ENCODE data around the gene DNAAF8.

DNAAF8 gene

DNA sequence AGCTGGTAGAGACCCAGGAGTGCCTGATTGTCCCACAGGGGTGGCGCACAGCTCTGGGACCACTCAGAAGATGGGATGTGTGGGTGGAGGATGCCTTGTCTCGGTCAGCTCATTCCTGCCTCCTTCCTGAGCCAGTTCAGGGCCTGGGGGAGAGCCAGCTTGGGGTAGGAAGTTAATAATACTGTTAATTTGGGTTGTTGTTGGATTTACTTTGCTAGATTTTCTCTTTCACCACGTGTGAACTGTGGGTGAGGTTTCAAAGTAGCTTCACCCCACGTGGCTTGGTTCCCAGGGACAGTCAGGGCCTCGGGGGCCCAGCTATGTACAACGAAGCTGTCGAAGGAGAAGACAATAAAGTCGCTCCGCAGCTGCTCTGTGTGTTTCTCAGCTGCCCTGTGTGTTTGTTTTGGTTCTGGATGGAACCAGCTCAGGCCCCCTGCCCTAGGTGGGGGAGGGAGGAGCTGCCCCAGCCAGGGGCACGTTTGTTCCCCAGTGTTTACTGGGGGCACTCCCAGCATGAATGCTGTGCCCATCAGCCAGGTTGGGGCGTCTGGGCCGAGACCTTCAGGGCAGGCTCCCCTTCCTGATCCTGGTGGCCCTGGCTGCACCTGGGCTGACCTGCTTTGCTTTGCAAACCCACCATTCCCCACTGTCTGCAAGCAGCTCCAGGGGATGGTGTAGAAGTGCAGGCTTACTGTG is 38.7 kb upstream of the DNAAF8 start:
- no peak for DNase-seq

DNA sequence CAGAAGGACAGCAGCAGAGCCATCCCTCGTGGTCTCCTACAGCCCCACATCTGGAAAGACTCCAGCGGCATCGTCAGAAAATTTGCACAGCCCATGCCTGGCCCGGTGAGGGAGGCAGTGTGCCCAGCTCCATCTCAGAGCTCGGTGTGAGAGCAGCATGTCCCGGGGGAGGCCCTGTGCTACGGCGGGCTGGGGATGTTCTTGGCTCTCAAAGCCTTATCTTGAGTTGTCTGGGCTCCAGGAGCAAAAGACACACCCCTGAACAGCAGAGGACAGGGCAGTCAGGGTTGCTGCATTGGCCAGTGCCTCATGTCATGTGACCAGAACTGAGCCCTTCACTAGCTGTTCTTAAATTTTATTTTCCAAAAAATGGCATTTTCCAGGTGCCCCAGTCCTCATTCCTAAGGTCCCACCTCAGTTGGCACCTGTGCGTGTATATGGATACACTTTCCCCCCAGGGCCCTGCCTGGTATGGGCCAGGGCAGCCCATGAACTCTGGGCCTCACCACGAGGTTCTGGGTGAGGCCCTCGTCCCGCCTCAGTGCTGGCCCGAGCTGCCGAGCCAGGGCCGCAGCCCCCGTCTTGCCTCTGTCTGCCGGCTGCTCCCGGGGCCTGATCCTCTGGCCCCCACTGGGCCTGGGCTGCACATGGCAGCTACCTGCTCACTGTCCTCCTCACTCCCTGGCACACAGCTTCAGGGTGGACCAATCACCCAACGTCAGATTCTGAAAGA is 38.0 kb upstream of the DNAAF8 start:
- DNase-seq, result no peak

DNA sequence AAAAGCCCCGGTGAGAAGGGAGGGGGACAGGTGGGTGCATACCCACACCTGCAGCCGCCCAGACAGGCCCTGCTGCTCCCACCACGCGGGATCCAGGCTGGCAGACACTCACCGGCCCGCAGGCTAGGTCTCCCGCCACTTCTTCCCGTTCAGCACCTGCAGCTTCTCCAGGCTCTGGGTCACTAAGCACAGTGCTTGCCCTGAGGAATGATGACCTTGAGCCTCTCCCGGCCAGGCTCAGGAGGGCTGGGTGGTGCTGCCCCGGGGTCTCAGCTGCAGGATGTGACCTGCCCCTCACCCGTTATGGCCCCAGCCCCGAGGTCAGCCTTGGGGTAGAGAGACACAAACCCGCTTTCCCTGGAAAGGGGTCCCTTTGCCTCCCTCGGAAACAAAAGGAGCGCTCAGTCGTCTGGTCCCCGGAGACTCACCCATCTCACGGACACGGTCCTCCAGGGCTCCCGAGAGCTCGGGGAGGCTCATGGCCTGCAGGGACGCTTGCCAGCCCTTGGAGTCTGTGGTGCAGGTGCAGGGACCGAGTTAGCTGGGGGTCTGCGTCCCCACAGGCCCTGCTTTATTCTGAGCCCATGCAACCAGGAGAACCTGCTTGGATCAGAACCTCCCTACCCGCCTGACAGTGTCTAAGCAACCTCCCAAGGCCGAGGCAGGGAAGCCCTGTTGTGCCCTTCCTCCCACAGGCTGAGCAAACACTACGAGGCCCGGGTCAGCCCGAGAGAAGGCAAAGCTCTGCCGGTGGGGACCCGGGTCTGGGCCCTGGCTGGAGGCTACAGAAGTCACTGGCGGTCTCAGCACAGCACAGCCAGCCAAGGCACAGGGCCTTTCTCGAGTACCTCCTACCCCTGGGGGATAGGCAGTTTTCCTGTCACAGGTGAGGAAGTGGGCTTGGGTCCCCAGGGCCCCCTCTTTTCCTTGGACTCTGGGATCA is 37.2 kb upstream of the DNAAF8 start:
- DNase-seq, result no peak

DNA sequence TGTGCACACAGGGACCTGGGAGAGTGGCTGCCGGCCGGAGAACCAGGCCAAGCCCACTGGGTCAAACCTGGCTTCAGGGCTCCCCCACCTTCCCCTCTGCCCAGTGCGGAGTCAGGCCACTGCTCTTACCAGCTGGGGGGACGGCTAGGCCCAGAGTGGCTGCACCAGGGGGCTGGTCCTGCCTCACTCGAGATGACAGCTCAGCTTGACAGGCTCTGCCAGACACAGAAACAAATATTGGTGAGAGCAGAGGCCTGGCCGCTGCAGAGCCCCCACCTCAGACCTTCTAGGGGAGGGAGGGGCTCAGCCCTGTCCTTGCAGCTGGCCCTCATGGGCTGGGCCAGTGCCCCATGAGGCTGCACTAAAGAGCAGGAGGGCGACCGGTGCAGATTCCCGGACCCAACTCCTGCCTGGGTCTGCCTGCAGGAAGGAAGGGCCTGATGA is 36.5 kb upstream of the DNAAF8 start:
- DNase-seq, result no peak

DNA sequence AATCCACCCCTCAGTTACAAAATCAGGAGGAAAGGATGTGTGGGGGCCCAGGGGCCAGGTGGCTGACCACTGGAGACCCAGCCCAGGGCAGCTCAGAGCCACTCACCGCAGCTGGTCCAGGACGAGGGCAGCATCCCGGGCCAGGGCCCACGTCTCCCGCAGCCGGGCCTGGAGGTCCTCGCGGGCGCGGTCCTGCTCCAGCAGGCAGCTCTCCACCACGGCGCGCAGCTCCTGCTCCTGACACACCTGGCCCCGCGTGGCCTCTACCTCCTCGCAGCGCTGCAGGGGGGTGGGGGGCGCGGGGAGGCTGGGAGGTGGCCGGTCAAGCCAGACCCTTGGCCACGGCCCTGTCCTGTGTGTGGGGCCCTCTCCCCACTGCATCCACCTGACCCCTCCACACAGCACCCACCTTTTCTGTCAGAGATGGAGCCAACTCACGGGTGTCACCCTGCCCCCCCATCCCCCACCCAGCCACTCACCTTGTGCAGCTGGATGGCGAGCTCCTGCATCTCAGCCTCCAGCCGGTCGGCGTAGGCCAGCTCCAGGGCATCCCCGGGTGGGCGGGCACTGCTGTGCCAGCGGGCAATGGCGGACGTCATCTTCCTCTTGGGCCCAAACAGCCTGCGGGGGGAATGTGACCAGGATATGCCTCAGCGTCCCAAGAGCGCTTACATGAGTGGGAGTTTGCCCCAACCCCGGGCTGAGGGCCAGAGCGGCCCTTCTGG is 35.9 kb upstream of the DNAAF8 start:
- DNase-seq, result no peak

DNA sequence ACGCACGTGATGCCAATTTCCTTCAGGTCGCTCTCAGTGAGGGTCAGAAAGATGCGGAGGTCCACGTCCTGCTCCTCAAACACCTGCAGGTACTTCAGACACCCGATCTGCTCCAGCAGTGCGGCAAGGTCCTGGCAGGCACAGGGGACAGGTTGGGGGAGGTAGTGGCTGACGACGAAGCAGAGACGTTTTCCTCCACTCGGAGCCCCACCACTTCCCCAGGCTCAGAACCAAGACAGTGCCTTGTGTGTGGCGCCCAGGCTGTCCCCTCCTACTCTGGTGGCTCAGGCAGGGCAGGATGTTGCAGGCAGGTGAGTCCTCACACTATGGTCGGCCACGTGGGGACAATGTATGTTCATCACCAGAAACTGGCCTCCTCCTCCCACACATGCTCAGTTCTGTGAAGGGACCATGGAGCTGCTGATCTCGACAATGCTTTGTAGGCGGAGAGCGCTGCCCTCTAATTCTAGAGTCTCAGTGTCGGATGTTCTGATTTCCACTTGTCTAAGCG is 35.2 kb upstream of the DNAAF8 start:
- DNase-seq, result no peak

DNA sequence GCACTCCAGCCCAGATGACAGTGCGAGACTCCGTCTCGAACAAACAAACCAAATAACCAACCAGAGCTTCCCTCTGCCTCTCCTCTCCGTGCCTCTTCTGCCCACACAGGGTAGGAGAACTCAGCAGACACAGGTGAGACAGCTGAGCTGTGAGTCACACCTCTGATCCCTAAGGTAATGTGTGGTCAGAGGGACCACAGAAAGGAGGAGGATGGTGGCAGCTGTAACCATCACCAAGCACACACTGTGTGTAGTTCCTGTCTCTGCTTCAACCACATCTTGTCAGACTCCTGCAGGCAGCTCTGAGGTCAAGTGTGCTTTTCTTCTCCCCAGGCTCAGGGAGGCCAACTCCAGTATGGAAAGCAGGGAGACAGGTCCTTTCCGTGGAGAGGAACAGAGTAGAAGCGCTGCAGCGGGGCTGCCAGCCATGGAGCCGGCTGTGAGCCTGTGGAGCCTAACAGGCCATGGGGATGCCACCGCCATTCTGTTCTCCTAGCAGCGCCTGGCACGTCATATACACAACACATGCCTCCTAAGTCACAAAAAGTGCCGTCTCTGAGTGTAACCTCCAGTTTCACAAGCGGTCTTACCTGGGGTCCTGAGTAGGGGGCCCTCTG is 33.8 kb upstream of the DNAAF8 start:
- DNase-seq, result no peak

DNA sequence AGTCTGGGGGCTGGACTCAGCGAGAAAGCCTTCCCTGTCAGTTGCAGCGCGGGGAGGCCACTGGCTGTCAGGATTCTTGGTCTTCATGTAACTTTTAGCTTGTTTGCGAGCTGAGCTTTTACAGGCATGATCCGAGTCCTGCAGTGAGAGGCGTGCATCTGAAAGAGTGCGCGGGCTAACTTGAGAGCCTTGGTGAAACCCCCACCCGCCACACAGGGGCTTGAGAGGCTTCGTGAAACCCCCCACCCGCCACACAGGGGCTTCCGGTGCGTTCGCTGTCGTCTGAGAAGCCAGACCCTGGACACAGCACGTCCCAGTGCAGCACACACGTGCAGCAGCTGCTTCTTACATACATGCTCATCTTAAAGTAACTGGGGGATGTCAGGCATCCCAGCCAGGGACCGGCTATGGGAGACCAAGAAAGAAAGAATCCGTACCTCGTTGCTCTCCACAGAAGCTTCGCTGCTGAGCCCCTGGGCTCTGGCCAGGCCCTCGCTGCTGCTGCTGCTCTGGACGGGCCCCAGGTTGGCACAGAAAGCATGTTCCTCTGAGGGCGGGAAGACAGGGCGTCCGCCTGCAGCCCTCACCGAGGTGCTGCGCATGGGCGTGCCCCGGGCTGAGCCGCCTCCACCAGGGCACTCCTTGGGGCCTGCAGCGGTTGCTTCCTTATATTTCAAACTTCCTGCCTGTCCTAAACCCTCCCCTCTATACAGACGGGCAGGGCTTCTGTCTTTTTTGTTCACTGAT is 33.2 kb upstream of the DNAAF8 start:
- DNase-seq, result no peak

DNA sequence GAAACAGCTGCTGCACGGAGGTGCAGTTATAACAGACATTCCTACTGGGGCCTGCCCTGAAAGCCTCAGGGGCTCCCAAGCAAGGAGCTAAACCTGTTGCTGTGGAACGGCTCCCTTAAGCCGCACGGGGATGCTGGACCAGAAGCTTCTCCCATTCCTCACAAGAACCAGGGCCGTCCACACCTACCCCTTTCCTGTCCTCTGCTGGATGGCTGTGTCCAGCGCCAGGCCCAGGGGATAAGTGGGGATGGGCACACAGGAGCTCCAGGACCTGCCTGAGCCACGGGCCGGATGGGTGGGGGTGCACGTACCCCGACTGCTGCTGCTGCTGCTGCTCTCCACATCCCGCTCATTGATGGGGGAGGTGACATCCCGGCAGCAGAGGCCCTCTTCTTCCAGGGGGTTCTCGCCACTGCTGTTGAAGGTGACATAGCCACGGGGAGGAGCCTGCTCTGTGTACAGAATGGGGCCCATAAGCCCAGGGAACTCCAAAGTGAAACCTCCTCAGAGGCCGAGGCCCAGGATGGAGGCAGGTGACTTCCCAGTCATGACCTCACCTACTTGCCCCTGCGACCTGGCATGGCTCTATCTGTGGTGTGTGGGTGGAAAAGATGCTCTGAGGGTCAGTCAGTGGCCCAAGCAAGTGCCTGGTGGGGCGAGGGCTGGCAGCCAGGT is 32.4 kb upstream of the DNAAF8 start:
- no peak for DNase-seq

DNA sequence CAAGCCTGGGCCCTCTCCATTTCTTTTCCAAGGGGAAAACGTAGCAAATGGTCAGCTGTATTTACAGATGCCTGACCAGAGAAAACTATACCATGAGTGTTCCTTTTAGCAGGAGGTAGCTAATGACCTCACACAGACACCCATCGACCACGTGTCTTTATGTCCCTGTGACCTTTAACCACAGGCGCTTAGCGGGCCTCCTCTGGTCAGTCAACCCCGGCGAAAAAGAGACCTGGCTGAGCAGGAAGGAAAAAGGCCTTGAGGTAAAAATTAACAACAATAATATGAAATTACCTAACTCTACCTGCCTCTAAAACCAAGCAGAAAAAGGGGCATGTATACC is 31.9 kb upstream of the DNAAF8 start:
- no peak for DNase-seq

DNA sequence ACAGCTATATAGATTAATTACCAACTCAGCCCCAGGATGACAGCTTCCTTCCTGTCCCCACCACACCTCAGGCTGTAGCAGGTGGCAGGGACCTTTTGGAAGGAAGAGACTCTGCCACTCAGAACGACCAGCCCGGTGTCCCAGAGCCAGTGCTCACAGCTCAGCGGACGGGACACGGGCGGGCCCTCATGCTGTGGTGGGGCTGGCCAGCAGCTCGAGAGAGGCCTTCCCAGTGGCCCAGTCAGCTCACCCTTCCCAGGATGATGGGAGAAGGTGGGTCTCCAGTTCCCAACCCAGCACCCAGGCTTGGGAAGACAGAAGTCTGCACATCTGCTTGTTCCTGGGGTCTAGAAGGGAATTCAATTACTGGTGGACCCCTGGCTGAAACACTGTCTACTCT is 30.4 kb upstream of the DNAAF8 start:
- DNase-seq, result no peak

DNA sequence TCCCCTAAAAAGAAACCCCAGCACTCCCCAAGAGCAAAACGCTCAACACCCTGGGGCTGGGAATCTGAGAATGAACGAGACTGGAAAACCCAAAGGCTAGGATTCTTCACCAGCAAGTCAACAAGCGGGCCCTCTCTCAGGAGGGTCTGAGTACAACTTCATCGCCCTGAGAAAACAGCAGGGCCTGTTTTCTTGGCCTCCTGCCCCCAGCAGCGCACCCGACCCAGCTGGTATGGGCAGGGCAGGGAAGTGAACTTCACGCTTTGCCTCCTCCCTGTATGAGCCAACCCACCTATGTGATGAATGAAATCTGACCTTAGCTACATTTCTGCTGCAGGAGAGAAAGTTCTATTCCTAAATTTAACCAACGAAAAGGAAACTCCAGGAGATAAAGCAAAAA is 29.8 kb upstream of the DNAAF8 start:
- no peak for DNase-seq

DNA sequence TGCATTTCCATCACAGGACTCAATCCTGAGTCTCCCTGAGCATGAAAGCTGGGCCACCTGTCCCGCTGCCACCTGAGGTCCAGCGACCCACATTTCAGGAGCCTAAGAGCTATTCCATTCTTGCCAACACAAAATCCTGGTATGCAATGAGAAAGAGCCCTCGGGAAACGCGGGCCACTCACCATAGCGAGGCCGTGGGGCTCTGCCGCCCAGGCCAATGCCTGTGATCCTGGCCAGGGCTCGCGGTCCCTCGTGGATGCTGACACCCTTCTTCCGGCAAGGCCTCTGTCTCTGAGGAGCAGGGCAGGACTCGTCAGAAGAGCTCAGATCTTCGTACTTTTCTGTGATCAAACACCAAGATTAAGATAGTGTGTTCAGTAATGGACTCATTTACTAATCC is 29.4 kb upstream of the DNAAF8 start:
- DNase-seq, result no peak

DNA sequence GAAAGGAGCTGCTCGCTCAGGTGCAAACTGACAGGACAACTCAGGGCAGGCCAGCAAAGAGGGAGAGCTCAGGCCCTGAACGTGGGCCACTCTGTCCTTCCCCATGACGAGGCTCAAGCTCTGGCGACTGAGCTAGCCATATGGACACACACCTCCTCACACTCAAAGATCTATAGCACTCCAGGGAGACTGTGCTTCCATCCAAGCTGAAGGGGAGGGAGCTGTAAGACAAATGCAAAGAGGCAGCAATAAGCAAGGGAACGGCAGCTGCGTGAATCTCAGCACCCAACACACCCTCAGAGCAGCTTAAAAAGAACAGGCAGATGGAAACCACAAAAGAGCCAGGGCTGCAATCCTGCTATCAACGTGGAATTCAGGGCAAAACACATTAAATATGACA is 27.5 kb upstream of the DNAAF8 start:
- DNase-seq, result no peak

DNA sequence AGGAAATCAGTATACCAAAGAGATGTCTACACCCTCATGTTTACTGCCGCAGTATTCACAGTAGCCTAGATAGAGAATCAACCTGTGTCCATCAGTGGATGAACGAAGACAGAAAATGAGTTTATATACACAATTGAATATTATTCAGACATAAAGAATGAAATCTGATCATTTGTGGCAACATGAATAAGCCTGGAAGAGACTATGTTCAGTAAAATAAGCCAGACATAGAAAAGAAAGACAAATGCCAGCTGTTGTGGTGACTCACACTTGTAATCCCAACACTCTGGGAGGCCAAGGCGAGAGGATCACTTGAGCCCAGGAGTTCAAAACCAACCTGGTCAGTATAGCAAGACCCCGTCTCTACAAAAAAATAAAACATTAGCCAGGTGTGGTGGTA is 24.9 kb upstream of the DNAAF8 start:
- no peak for DNase-seq

DNA sequence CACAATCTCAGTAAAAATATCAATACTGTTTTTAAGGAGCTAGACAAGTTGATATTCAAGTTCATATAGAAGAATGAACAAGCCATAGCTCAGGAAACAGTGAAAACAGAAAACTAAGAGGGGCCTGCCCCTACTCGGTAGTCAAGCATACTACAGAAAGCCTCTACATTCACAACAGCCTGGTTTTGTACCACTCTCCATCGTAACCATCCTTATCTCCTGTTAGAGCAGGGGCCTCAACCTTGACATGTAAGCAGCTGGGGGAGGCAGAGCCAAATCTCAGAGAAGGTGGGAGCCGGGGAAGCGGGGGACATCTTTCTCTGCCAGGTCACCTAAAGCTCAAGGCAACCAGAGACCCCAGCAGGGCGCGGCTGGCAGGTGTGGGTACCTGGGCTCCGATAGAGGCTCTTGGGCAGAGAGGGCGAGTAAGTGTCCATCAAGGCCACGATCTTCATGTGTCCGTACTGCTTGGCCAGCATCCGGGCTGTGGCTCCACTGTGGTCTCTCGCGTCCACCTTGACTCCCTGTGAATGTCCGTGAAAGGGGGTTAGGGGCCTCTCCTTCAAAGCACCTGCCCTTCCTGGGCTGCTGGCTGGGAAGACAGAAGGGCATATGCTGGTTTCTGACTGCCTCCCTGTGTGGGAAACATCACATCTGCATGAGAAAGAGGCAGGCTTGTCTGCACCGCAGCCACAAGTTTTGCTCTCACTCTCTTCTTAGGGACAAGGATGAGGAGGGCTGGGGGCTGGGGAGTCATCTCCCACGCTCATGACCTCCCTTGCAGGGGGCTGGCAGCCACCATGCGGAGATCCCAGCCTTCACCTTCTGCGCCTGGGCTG is 20.5 kb upstream of the DNAAF8 start:
- DNase-seq, result no peak

DNA sequence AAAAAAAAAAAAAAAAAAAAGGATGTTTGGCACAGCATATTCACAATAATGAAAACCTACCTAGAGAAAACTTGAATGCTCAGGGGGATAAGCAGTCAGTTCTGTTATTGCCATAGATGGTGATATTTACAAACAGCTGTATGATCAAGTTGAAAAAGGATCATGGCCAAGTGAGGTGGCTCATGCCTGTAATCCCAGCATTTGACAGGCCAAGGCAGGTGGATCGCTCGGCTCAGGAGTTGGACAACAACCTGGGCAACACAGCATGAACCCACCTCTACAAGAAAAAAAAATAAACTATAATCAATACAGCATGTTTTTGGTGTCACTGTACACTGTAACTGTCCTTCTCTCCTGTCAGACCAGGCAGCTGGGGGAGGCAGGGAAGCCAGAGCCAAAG is 19.3 kb upstream of the DNAAF8 start:
- no peak for DNase-seq

DNA sequence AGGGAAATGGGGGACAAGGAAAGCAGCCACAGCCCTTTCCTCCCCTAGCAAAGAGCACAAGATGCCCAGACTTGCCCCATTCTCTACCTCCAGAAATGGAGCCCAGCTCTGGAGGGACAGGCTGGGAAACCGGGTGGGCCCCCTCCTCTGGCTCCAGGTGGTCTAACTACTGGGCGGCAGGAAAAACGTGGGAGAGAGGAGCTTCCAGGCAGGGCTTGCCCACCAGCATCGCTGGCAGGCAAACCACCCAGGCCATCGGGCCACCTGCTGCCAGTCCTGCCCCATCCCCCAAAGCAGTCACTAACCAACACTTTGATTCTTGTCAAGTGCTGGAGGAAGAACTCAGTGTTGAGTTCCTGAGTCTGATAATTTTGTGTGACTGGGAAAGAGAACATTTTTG is 15.9 kb upstream of the DNAAF8 start:
- no peak for DNase-seq

DNA sequence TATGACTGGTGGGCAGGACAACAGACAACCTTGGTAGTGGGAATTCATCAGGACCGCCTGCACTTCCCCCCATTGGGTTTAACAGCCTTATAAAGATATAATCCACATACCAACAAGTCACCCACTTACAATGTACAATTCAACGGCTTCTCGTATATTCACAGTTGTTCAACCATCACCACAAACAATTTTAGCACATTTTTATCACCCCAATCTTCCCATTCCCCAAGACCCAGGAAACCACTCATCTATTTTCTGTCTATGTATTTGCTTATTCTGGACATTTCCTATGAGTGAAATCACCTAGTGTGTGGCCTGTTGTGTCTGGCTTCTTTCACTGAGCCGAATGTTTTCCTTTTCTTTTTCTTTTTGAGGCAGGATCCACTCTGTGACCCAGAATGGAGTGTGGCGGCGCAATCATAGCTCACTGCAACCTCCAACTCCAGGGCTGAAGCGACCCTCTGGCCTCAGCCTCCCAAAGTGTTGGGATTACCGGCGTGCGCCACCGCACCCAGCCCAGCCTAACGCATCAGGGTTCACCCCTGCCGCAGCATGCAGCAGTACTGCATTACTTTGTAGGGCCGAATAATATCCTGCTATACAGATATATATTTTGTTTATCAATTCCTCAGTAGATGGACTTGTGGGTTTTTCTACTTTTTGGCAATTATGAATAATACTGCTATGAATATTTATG is 11.1 kb upstream of the DNAAF8 start:
- DNase-seq, result no peak
